Measurements from ENCODE around the gene BMPR1B.

The BMPR1B gene

GRCh38 chr4:95013236-95013635, 255.5 kb downstream of the BMPR1B start:
- H3K18ac ChIP-seq (ENCODE audit: low read length), result no peak overlapping the region
- WGBS (ENCODE audit: extremely low coverage, insufficient coverage, insufficient read length), result no CpG with 5 or more reads among the region's 2 CpGs

GRCh38 chr4:95014068-95014467, 256.3 kb downstream of the BMPR1B start:
- no peaks in the 10 kb centered on the region for H3K4me1 ChIP-seq (ENCODE audit: control insufficient read depth in 1 of 2, insufficient read depth in 2 of 2, low read length in 2 of 2)
- no peaks in the 10 kb centered on the region for H3K79me1 ChIP-seq (ENCODE audit: low read length)
- no peak overlapping the region for H3K4me2 ChIP-seq (ENCODE audit: low read length)
- no peak overlapping the region for H3K4ac ChIP-seq (ENCODE audit: low read depth, low read length)
- H3K27ac ChIP-seq (ENCODE audit: low read depth, low read length), result no peak overlapping the region
- no peak overlapping the region for H2AK5ac ChIP-seq (ENCODE audit: low read length)
- H3K79me2 ChIP-seq (ENCODE audit: control insufficient read depth, insufficient read depth, low read length, poor library complexity), result no peaks in the 10 kb centered on the region
- no CpG with 5 or more reads among the region's 1 CpG for WGBS (ENCODE audit: extremely low coverage, insufficient coverage, insufficient read length)
- H2AFZ ChIP-seq (ENCODE audit: insufficient read depth, low read length, poor library complexity), result no peak overlapping the region
- no peak overlapping the region for H2BK5ac ChIP-seq (ENCODE audit: low read depth, low read length, poor library complexity)
- H3K23ac ChIP-seq (ENCODE audit: low read length), result no peak overlapping the region
- H3K27me3 ChIP-seq (ENCODE audit: insufficient read depth, low read length), result no peaks in the 10 kb centered on the region
- no peak overlapping the region for H4K91ac ChIP-seq (ENCODE audit: low read depth, low read length)
- H4K8ac ChIP-seq (ENCODE audit: low read depth, low read length), result no peak overlapping the region
- no peak overlapping the region for H2BK120ac ChIP-seq (ENCODE audit: insufficient read depth, low read length, poor library complexity)
- no peak overlapping the region for H3K18ac ChIP-seq (ENCODE audit: low read length)
- H3K36me3 ChIP-seq (ENCODE audit: control insufficient read depth in 1 of 2, insufficient read depth in 2 of 2, low read length in 2 of 2), result no peaks in the 10 kb centered on the region
- DNase-seq, result no peak
- no peak overlapping the region for H3K14ac ChIP-seq (ENCODE audit: low read length)
- no peak overlapping the region for H3K4me3 ChIP-seq (ENCODE audit: low read depth, low read length)
- H2BK12ac ChIP-seq (ENCODE audit: low read length), result no peak overlapping the region
- H3K9ac ChIP-seq (ENCODE audit: low read length), result no peak overlapping the region
- no peak overlapping the region for H4K12ac ChIP-seq (ENCODE audit: low read depth, low read length)
- no peaks in the 10 kb centered on the region for H3K9me3 ChIP-seq (ENCODE audit: insufficient read depth, low read depth, low read length)

More at GRCh38 chr4:95013236-95013635, 255.5 kb downstream of the BMPR1B start:
- no peak overlapping the region for H3K4me3 ChIP-seq (ENCODE audit: low read depth, low read length)
- H3K4me2 ChIP-seq (ENCODE audit: low read length), result no peak overlapping the region
- no peak overlapping the region for H2BK5ac ChIP-seq (ENCODE audit: low read depth, low read length, poor library complexity)
- no peak overlapping the region for H3K4ac ChIP-seq (ENCODE audit: low read depth, low read length)
- no peak overlapping the region for H3K14ac ChIP-seq (ENCODE audit: low read length)
- no peak overlapping the region for H2BK12ac ChIP-seq (ENCODE audit: low read length)
- no peak overlapping the region for H3K9ac ChIP-seq (ENCODE audit: low read length)
- H3K79me2 ChIP-seq (ENCODE audit: control insufficient read depth, insufficient read depth, low read length, poor library complexity), result no peaks in the 10 kb centered on the region
- no peak overlapping the region for H2BK120ac ChIP-seq (ENCODE audit: insufficient read depth, low read length, poor library complexity)
- H2AFZ ChIP-seq (ENCODE audit: insufficient read depth, low read length, poor library complexity), result no peak overlapping the region
- DNase-seq, result peak; percentile 72 to 77
- H3K4me1 ChIP-seq (ENCODE audit: control insufficient read depth in 1 of 2, insufficient read depth in 2 of 2, low read length in 2 of 2), result no peaks in the 10 kb centered on the region
- H3K27me3 ChIP-seq (ENCODE audit: insufficient read depth, low read length), result no peaks in the 10 kb centered on the region
- H3K9me3 ChIP-seq (ENCODE audit: insufficient read depth, low read depth, low read length), result no peaks in the 10 kb centered on the region
- H4K8ac ChIP-seq (ENCODE audit: low read depth, low read length), result no peak overlapping the region
- no peak overlapping the region for H3K27ac ChIP-seq (ENCODE audit: low read depth, low read length)
- no peak overlapping the region for H4K91ac ChIP-seq (ENCODE audit: low read depth, low read length)
- no peaks in the 10 kb centered on the region for H3K36me3 ChIP-seq (ENCODE audit: control insufficient read depth in 1 of 2, insufficient read depth in 2 of 2, low read length in 2 of 2)
- H2AK5ac ChIP-seq (ENCODE audit: low read length), result no peak overlapping the region
- no peaks in the 10 kb centered on the region for H3K79me1 ChIP-seq (ENCODE audit: low read length)
- H3K23ac ChIP-seq (ENCODE audit: low read length), result no peak overlapping the region
- H4K12ac ChIP-seq (ENCODE audit: low read depth, low read length), result no peak overlapping the region

- peaks cover 2% of the 10 kb centered on the region for H3K9me3 ChIP-seq (ENCODE audit: insufficient read depth, low read depth, low read length)
- H3K14ac ChIP-seq (ENCODE audit: low read length), result no peak overlapping the region
- H3K79me1 ChIP-seq (ENCODE audit: low read length), result no peaks in the 10 kb centered on the region
- H4K12ac ChIP-seq (ENCODE audit: low read depth, low read length), result no peak overlapping the region
- H2AFZ ChIP-seq (ENCODE audit: insufficient read depth, low read length, poor library complexity), result no peak overlapping the region
- H2AK5ac ChIP-seq (ENCODE audit: low read length), result no peak overlapping the region
- no peak overlapping the region for H3K23ac ChIP-seq (ENCODE audit: low read length)
- H3K79me2 ChIP-seq (ENCODE audit: control insufficient read depth, insufficient read depth, low read length, poor library complexity), result no peaks in the 10 kb centered on the region
- no peak overlapping the region for H3K4me2 ChIP-seq (ENCODE audit: low read length)
- no peak overlapping the region for H2BK5ac ChIP-seq (ENCODE audit: low read depth, low read length, poor library complexity)
- H2BK120ac ChIP-seq (ENCODE audit: insufficient read depth, low read length, poor library complexity), result no peak overlapping the region
- no peak overlapping the region for H3K27ac ChIP-seq (ENCODE audit: low read depth, low read length)
- no peaks in the 10 kb centered on the region for H3K36me3 ChIP-seq (ENCODE audit: control insufficient read depth in 1 of 2, insufficient read depth in 2 of 2, low read length in 2 of 2)
- H3K4ac ChIP-seq (ENCODE audit: low read depth, low read length), result no peak overlapping the region
- no peak for DNase-seq
- H3K4me1 ChIP-seq (ENCODE audit: control insufficient read depth in 1 of 2, insufficient read depth in 2 of 2, low read length in 2 of 2), result no peaks in the 10 kb centered on the region
- H4K8ac ChIP-seq (ENCODE audit: low read depth, low read length), result no peak overlapping the region
- no peak overlapping the region for H3K4me3 ChIP-seq (ENCODE audit: low read depth, low read length)
- no peaks in the 10 kb centered on the region for H3K27me3 ChIP-seq (ENCODE audit: insufficient read depth, low read length)
- no CpG with 5 or more reads among the region's 3 CpGs for whole genome bisulfite sequencing (ENCODE audit: extremely low coverage, insufficient coverage, insufficient read length)
- no peak overlapping the region for H2BK12ac ChIP-seq (ENCODE audit: low read length)
- no peak overlapping the region for H3K18ac ChIP-seq (ENCODE audit: low read length)
- no peak overlapping the region for H3K9ac ChIP-seq (ENCODE audit: low read length)
- no peak overlapping the region for H4K91ac ChIP-seq (ENCODE audit: low read depth, low read length)
Observed at GRCh38 chr4:95017305-95018064, 259.7 kb downstream of the BMPR1B start.

GRCh38 chr4:95018785-95019184, 261.0 kb downstream of the BMPR1B start:
- no peak overlapping the region for H2BK120ac ChIP-seq (ENCODE audit: insufficient read depth, low read length, poor library complexity)
- H4K91ac ChIP-seq (ENCODE audit: low read depth, low read length), result no peak overlapping the region
- no peak for DNase-seq
- no peak overlapping the region for H2AK5ac ChIP-seq (ENCODE audit: low read length)
- no peak overlapping the region for H3K23ac ChIP-seq (ENCODE audit: low read length)
- H2BK12ac ChIP-seq (ENCODE audit: low read length), result no peak overlapping the region
- H3K14ac ChIP-seq (ENCODE audit: low read length), result no peak overlapping the region
- H2AFZ ChIP-seq (ENCODE audit: insufficient read depth, low read length, poor library complexity), result no peak overlapping the region
- no peak overlapping the region for H3K18ac ChIP-seq (ENCODE audit: low read length)
- no peak overlapping the region for H4K8ac ChIP-seq (ENCODE audit: low read depth, low read length)
- no peak overlapping the region for H3K27ac ChIP-seq (ENCODE audit: low read depth, low read length)
- no peaks in the 10 kb centered on the region for H3K79me2 ChIP-seq (ENCODE audit: control insufficient read depth, insufficient read depth, low read length, poor library complexity)
- no peak overlapping the region for H3K9ac ChIP-seq (ENCODE audit: low read length)
- no peak overlapping the region for H2BK5ac ChIP-seq (ENCODE audit: low read depth, low read length, poor library complexity)
- peaks cover 2% of the 10 kb centered on the region for H3K9me3 ChIP-seq (ENCODE audit: insufficient read depth, low read depth, low read length)
- no peak overlapping the region for H3K4me2 ChIP-seq (ENCODE audit: low read length)
- H3K4ac ChIP-seq (ENCODE audit: low read depth, low read length), result no peak overlapping the region
- no peak overlapping the region for H3K4me3 ChIP-seq (ENCODE audit: low read depth, low read length)
- no peak overlapping the region for H4K12ac ChIP-seq (ENCODE audit: low read depth, low read length)
- H3K27me3 ChIP-seq (ENCODE audit: insufficient read depth, low read length), result no peaks in the 10 kb centered on the region
- H3K4me1 ChIP-seq (ENCODE audit: control insufficient read depth in 1 of 2, insufficient read depth in 2 of 2, low read length in 2 of 2), result no peaks in the 10 kb centered on the region
- WGBS (ENCODE audit: extremely low coverage, insufficient coverage, insufficient read length), result no CpG with 5 or more reads among the region's 5 CpGs
- H3K36me3 ChIP-seq (ENCODE audit: control insufficient read depth in 1 of 2, insufficient read depth in 2 of 2, low read length in 2 of 2), result no peaks in the 10 kb centered on the region
- no peaks in the 10 kb centered on the region for H3K79me1 ChIP-seq (ENCODE audit: low read length)

Measured in trophoblast cell (in vitro differentiated cells and primary cell).